CD4-positive, CD25-positive, alpha-beta regulatory T cell (primary cell): ENCODE results near the gene C5orf15. TPM values are rescaled to one million over a fixed set of nuclear protein-coding genes. Genes with fewer than 3 reads are reported as not detected.

ENCODE experiments used
- ATAC-seq, 2 donors: fragments of 150-1000 bp; cut with Tn5 transposase; one replicate each; pipeline ENCODE4 v1.10.0; 2021; ENCODE audit warnings: low read depth in 2 of 2, moderate number of reproducible peaks in 2 of 2, moderate library complexity in 1 of 2
- DNase-seq, 3 donors: peaks; one replicate each; pipeline versions ENCODE4 v3.0.0 to v3.0.0-alpha.2; 2012 to 2022; ENCODE audit warnings: mixed read lengths in 1 of 3
- H3K27ac ChIP-seq: one replicate; pipeline ENCODE4 v1.7.0; 2013; ENCODE audit warnings: mild to moderate bottlenecking, low read length; ENCODE audit not compliant: insufficient read depth, poor library complexity, severe bottlenecking
- H3K27me3 ChIP-seq: one replicate; pipeline ENCODE4 v1.7.0; 2013; ENCODE audit warnings: low read length; ENCODE audit not compliant: control insufficient read depth, insufficient read depth
- H3K36me3 ChIP-seq: one replicate; pipeline ENCODE4 v1.7.0; 2013; ENCODE audit warnings: mild to moderate bottlenecking, low read length, moderate library complexity; ENCODE audit not compliant: control insufficient read depth, insufficient read depth
- H3K4me1 ChIP-seq: 2 replicates; pipeline ENCODE4 v1.7.0; 2013; ENCODE audit warnings: mild to moderate bottlenecking, low read length; ENCODE audit not compliant: insufficient read depth, control insufficient read depth, poor library complexity, severe bottlenecking
- H3K4me3 ChIP-seq: one replicate; pipeline ENCODE4 v1.7.0; 2013; ENCODE audit warnings: low read depth, mild to moderate bottlenecking, low read length, moderate library complexity
- H3K9me3 ChIP-seq, 2 experiments: 1 replicate in 1 of 2; 2 replicates in 1 of 2; pipeline ENCODE4 v1.7.0; 2013; ENCODE audit warnings: low read length in 2 of 2, mild to moderate bottlenecking in 1 of 2, moderate library complexity in 1 of 2; ENCODE audit not compliant: control insufficient read depth in 2 of 2
- H3K27ac Mint-ChIP-seq, 3 donors: one replicate each; pipeline ENCODE4 v1.8.0; 2020 to 2022; ENCODE audit warnings: mild to moderate bottlenecking in 3 of 3, mixed read lengths in 3 of 3, moderate library complexity in 2 of 3
- H3K27me3 Mint-ChIP-seq: one replicate; pipeline ENCODE4 v1.8.0; 2022; ENCODE audit warnings: mild to moderate bottlenecking, mixed read lengths
- H3K36me3 Mint-ChIP-seq: one replicate; pipeline ENCODE4 v1.8.0; 2020; ENCODE audit warnings: mixed read lengths
- H3K4me1 Mint-ChIP-seq, 4 donors: one replicate each; pipeline ENCODE4 v1.8.0; 2020 to 2022; ENCODE audit warnings: mixed read lengths in 4 of 4, mild to moderate bottlenecking in 1 of 4
- H3K4me3 Mint-ChIP-seq, 4 donors: one replicate each; pipeline ENCODE4 v1.8.0; 2020 to 2022; ENCODE audit warnings: mild to moderate bottlenecking in 4 of 4, mixed read lengths in 4 of 4, moderate library complexity in 3 of 4
- H3K9me3 Mint-ChIP-seq, 7 donors: one replicate each; pipeline ENCODE4 v1.8.0; 2020 to 2022; ENCODE audit warnings: mixed read lengths in 7 of 7, mild to moderate bottlenecking in 3 of 7, moderate library complexity in 2 of 7
- polyA plus RNA-seq, 4 donors: library from polyadenylated mRNA; unstranded; fragments of 300-500 nt; fragmentation: Illumina TruSeq; gene quantifications; one replicate each; pipeline ENCODE4 v1.2.3, GENCODE V29; 2021
- total RNA-seq: library from RNA; stranded (reverse); gene quantifications from one replicate; pipeline ENCODE4 v1.2.3, GENCODE V29; 2022

The C5orf15 gene
- total and polyA plus RNA-seq, 5 donors from 2014 or later, result 12.9 to 34.8 (median 25.4) TPM

DNA sequence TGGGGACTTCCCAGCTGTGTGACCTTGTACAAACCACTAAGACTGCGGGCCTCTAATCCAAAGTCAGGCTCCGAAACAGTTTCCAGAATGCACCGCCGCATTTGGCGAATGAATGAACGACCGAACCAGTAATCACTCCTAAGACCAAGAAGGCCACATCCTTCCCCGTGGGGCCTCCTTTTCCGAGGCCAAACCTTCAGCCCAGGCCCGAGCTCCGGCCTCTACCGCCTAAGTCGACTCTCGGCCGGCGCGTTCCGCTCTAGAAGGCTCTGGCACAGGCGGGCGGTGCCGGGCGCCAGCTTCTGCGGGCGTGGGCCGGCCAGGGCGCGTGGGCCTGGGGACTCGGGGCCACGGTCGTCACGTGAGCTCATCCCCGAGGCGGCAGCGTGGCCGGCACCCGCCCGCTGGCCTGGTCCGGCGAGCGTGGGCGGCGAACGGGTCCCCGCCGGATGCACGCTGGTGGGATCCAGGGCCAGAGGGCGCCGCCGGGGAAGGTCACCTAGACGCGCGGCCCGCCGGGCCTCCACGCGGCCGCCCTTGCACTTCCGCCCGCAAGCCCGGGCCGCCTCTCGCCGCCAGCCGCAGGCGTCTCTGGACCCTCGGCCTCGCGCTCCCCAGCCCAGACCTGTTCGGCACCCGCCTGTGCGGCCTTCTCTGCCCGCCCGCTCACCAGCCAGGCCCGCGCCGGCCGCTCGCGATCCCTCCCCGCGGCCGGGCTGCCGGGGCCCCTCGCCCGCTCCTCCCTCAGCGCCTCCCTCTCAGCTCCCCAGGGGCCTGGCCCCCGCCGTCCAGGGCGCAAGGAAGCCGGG lies 35.6 kb upstream of the C5orf15 start:
- Mint-ChIP-seq H3K9me3 (no peaks in the 10 kb centered on the region), H3K27ac (peak overlapping the region; percentile 26 to 98 (median 94)), H3K4me1 (peaks cover 17 to 56% (median 37%) of the 10 kb centered on the region in 4 donors), H3K27me3 (peaks cover 7% of the 10 kb centered on the region), H3K36me3 (no peaks in the 10 kb centered on the region), H3K4me3 (peak overlapping the region; percentile 94 to 98 (median 95))
- peak in 1 of 2 donors; percentile 0 for ATAC-seq
- Histone ChIP-seq H3K27me3 (no peaks in the 10 kb centered on the region), H3K4me3 (peak overlapping the region; percentile 85), H3K27ac (peak overlapping the region; percentile 94), H3K4me1 (peaks cover 31% of the 10 kb centered on the region), H3K36me3 (peaks cover 3% of the 10 kb centered on the region), H3K9me3 (no peaks in the 10 kb centered on the region)
- peak in 2 of 3 donors; percentile 27 to 54 for DNase-seq

GRCh38 chr5:134003064-134003816 lies 34.8 kb upstream of the C5orf15 start:
- ATAC-seq (no peak), DNase-seq (peak in 1 of 3 donors; percentile 10)
- Mint-ChIP-seq H3K4me1 (peaks cover 17 to 60% (median 39%) of the 10 kb centered on the region in 4 donors), H3K27me3 (peaks cover 4% of the 10 kb centered on the region), H3K9me3 (no peaks in the 10 kb centered on the region), H3K36me3 (no peaks in the 10 kb centered on the region), H3K4me3 (peak overlapping the region; percentile 94 to 98 (median 95)), H3K27ac (peak overlapping the region; percentile 26 to 98 (median 94))
- H3K27ac ChIP-seq, result peak overlapping the region; percentile 94
- peaks cover 3% of the 10 kb centered on the region for H3K36me3 ChIP-seq
- H3K27me3 ChIP-seq, result no peaks in the 10 kb centered on the region
- peak overlapping the region; percentile 85 for H3K4me3 ChIP-seq
- no peaks in the 10 kb centered on the region for H3K9me3 ChIP-seq
- peaks cover 31% of the 10 kb centered on the region for H3K4me1 ChIP-seq

- Mint-ChIP-seq H3K4me3 (peak overlapping the region; percentile 56 to 95 (median 80)), H3K9me3 (no peaks in the 10 kb centered on the region), H3K27me3 (peaks cover 4% of the 10 kb centered on the region), H3K36me3 (no peaks in the 10 kb centered on the region), H3K4me1 (peaks cover 17 to 66% (median 39%) of the 10 kb centered on the region in 4 donors), H3K27ac (peak overlapping the region in 2 of 3 donors; percentile 89 to 94)
- Histone ChIP-seq H3K27ac (no peak overlapping the region), H3K4me1 (peaks cover 31% of the 10 kb centered on the region), H3K27me3 (no peaks in the 10 kb centered on the region), H3K4me3 (no peak overlapping the region), H3K9me3 (no peaks in the 10 kb centered on the region), H3K36me3 (peaks cover 3% of the 10 kb centered on the region)
- DNase-seq, result no peak
- ATAC-seq, result no peak
These were observed 33.7 kb upstream of the C5orf15 start for GRCh38 chr5:134001938-134002731.

DNA sequence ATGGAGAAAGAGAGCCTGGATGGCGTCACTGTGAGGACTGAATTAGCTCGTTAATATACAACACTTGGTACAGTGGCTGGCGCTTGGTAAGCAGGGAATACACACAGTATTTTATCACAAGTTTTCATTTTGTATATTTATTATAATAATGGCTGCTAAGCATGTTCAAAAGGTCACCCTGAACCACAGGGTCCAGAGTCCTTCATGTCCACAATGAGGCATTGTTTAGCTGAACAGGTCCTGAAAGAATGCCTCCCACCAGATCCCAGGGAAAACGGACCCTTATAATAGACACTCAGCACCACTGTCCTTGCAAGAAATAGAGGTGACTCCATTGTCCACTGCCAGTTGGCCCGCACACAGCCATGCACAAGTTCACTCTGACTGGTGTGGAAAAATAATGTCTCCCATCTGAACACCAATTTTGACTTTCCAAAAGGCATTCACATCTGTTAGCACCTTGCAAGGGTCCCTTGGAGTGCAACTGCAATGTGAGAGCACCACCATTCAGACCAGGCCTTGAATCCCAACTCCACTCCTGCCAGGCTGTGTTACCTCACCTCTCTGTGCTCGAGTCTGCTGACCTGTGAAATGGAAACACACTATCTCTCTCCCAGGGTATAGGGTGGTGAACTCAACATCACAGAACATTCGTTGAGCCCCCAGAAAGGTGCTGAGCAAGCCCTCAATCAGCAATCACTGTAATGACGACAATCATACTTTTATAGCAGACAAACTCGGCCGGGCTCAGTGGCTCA lies 32.5 kb upstream of the C5orf15 start:
- no peaks in the 10 kb centered on the region for H3K36me3 Mint-ChIP-seq
- peak overlapping the region in 2 of 3 donors; percentile 33 to 56 for H3K27ac Mint-ChIP-seq
- H3K9me3 Mint-ChIP-seq, result no peaks in the 10 kb centered on the region
- peaks cover 17 to 75% (median 44%) of the 10 kb centered on the region in 4 donors for H3K4me1 Mint-ChIP-seq
- Histone ChIP-seq H3K36me3 (peaks cover 3% of the 10 kb centered on the region), H3K9me3 (no peaks in the 10 kb centered on the region), H3K4me1 (peaks cover 34% of the 10 kb centered on the region), H3K4me3 (no peak overlapping the region), H3K27me3 (no peaks in the 10 kb centered on the region), H3K27ac (no peak overlapping the region)
- H3K4me3 Mint-ChIP-seq, result peak overlapping the region in 3 of 4 donors; percentile 10 to 94 (median 51)
- DNase-seq (no peak), ATAC-seq (no peak)
- no peaks in the 10 kb centered on the region for H3K27me3 Mint-ChIP-seq

DNA sequence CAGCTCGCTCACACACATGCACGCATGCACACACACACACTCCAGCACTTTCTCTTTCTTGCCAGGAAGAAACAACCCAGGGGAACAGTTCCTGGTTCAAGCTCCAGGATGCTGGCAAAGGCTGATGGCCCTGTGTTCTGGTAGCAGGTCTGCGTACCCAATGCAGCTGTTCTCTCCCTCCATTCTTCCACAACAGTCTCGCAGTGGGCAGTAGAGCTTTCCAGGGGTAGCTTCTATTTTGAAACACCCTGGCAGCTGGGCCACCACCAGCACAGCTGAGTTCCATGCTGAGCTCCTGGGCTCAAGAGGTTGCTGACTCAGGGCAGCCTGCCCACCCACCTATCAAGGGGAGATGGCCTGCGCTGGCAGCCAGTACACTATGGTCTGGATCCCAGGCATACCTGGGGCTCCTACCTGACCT lies 31.7 kb upstream of the C5orf15 start:
- peaks cover 17 to 75% (median 43%) of the 10 kb centered on the region in 4 donors for H3K4me1 Mint-ChIP-seq
- H3K27me3 Mint-ChIP-seq, result no peaks in the 10 kb centered on the region
- Histone ChIP-seq H3K9me3 (no peaks in the 10 kb centered on the region), H3K4me3 (no peak overlapping the region), H3K27ac (no peak overlapping the region), H3K27me3 (no peaks in the 10 kb centered on the region), H3K36me3 (peaks cover 3% of the 10 kb centered on the region), H3K4me1 (peaks cover 28% of the 10 kb centered on the region)
- DNase-seq, result no peak
- peak overlapping the region in 2 of 3 donors; percentile 8 to 75 for H3K27ac Mint-ChIP-seq
- H3K9me3 Mint-ChIP-seq, result no peaks in the 10 kb centered on the region
- H3K36me3 Mint-ChIP-seq, result no peaks in the 10 kb centered on the region
- peak overlapping the region in 3 of 4 donors; percentile 18 to 94 (median 51) for H3K4me3 Mint-ChIP-seq
- ATAC-seq, result no peak

DNA sequence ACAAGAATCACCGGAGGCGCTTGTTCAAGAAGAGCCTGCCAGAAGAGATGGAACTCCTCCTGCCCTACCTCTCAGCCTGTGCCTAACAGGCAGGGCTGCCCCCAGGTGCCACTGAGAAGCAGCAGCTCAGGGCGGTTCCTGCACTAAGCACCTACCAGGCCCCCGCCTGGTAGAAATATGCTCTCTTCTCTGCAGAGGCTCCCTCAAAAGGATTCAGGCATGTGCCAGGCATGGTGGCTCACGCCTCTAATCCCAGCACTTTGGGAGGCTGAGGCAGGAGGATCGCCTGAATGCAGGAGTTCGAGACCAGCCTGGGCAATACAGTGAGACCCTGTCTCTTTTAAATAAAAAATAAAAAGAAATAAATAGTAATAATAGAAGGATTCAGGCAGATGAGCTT lies 30.4 kb upstream of the C5orf15 start:
- Mint-ChIP-seq H3K9me3 (no peaks in the 10 kb centered on the region), H3K36me3 (no peaks in the 10 kb centered on the region), H3K4me1 (peaks cover 21 to 88% (median 53%) of the 10 kb centered on the region in 4 donors), H3K27me3 (no peaks in the 10 kb centered on the region), H3K4me3 (peak overlapping the region in 1 of 4 donors; percentile 64), H3K27ac (peak overlapping the region in 1 of 3 donors; percentile 85)
- Histone ChIP-seq H3K4me3 (no peak overlapping the region), H3K36me3 (peaks cover 3% of the 10 kb centered on the region), H3K27me3 (no peaks in the 10 kb centered on the region), H3K9me3 (no peaks in the 10 kb centered on the region), H3K4me1 (peaks cover 26% of the 10 kb centered on the region), H3K27ac (no peak overlapping the region)
- ATAC-seq (no peak), DNase-seq (no peak)
